ENCODE measurements around the gene PLXNA1.

- TF ChIP-seq GATA3 (IDR thresholded peaks at IDR 0.05; ENCODE audit: low read depth, low read length) (no peak), GATA2 (IDR thresholded peaks at IDR 0.05; ENCODE audit: low read depth, low read length) (no peak)
Measured at GRCh38 chr3:126991366-126992200, 8.7 kb downstream of the PLXNA1 start.

Data from SH-SY5Y (cell line).